ENCODE data around the gene STXBP6. TPM values are rescaled to one million over a fixed set of nuclear protein-coding genes. Genes with fewer than 3 reads are reported as not detected.

STXBP6 gene
- total RNA-seq, 1 experiment from 2014 or later = 5.3 TPM

- ChIA-PET CTCF (no interaction called here), POLR2A (ENCODE audit: low non-redundant PET) (no interaction called here)
- no TSS peak for BruUV-seq (replicated peaks)
- TF ChIP-seq EZH2 (IDR thresholded peaks at IDR 0.05; ENCODE audit: borderline replicate concordance, low read depth, low read length, poor library complexity, severe bottlenecking) (no peak), CTCF (conservative IDR thresholded peaks at IDR 0.05; ENCODE audit: low read depth, low read length) (no peak)
- no peak for DNase-seq (ENCODE audit: low spot score)
- H3K4me3 ChIP-seq (ENCODE audit: low read depth, low read length, poor library complexity, severe bottlenecking) = no peak overlapping the region
- no peaks in the 10 kb centered on the region for H3K9me3 ChIP-seq (ENCODE audit: low read depth, low read length, poor library complexity, severe bottlenecking)
- no peaks in the 10 kb centered on the region for H3K4me1 ChIP-seq (ENCODE audit: insufficient read depth, low read length, poor library complexity, severe bottlenecking)
- intact Hi-C loops (cut with micrococcal nuclease; ENCODE audit: unreplicated experiment) = no loop called here
- H3K27ac ChIP-seq (ENCODE audit: low read depth, low read length, poor library complexity, severe bottlenecking) = no peak overlapping the region
- no peaks in the 10 kb centered on the region for H3K27me3 ChIP-seq (replicated peaks; ENCODE audit: insufficient read depth, low read depth, low read length, poor library complexity)
- no peaks in the 10 kb centered on the region for H3K36me3 ChIP-seq (ENCODE audit: insufficient read depth, low read length, poor library complexity, severe bottlenecking)
Observed at GRCh38 chr14:24909523-24910302, 140.2 kb downstream of the STXBP6 start.

- no TSS peak for BruUV-seq (replicated peaks)
- Histone ChIP-seq H3K36me3 (ENCODE audit: insufficient read depth, low read length, poor library complexity, severe bottlenecking) (no peaks in the 10 kb centered on the region), H3K4me3 (ENCODE audit: low read depth, low read length, poor library complexity, severe bottlenecking) (no peak overlapping the region), H3K27ac (ENCODE audit: low read depth, low read length, poor library complexity, severe bottlenecking) (no peak overlapping the region), H3K4me1 (ENCODE audit: insufficient read depth, low read length, poor library complexity, severe bottlenecking) (no peaks in the 10 kb centered on the region), H3K9me3 (ENCODE audit: low read depth, low read length, poor library complexity, severe bottlenecking) (no peaks in the 10 kb centered on the region), H3K27me3 (replicated peaks; ENCODE audit: insufficient read depth, low read depth, low read length, poor library complexity) (no peaks in the 10 kb centered on the region)
- ChIA-PET POLR2A (ENCODE audit: low non-redundant PET) (no interaction called here), CTCF (no interaction called here)
- no peak for DNase-seq (ENCODE audit: low spot score)
- intact Hi-C loops (cut with micrococcal nuclease; ENCODE audit: unreplicated experiment) = no loop called here
- TF ChIP-seq EZH2 (IDR thresholded peaks at IDR 0.05; ENCODE audit: borderline replicate concordance, low read depth, low read length, poor library complexity, severe bottlenecking) = no peak
Observed at GRCh38 chr14:24908592-24909236, 141.2 kb downstream of the STXBP6 start.

GRCh38 chr14:24904533-24904932 is 145.4 kb downstream of the STXBP6 start:
- intact Hi-C loops (cut with micrococcal nuclease; ENCODE audit: unreplicated experiment) = no loop called here
- Histone ChIP-seq H3K4me1 (ENCODE audit: insufficient read depth, low read length, poor library complexity, severe bottlenecking) (no peaks in the 10 kb centered on the region), H3K4me3 (ENCODE audit: low read depth, low read length, poor library complexity, severe bottlenecking) (no peak overlapping the region), H3K27ac (ENCODE audit: low read depth, low read length, poor library complexity, severe bottlenecking) (no peak overlapping the region), H3K27me3 (replicated peaks; ENCODE audit: insufficient read depth, low read depth, low read length, poor library complexity) (no peaks in the 10 kb centered on the region), H3K36me3 (ENCODE audit: insufficient read depth, low read length, poor library complexity, severe bottlenecking) (no peaks in the 10 kb centered on the region), H3K9me3 (ENCODE audit: low read depth, low read length, poor library complexity, severe bottlenecking) (no peaks in the 10 kb centered on the region)
- CTCF ChIA-PET = no interaction called here
- no peak for TF ChIP-seq EZH2 (IDR thresholded peaks at IDR 0.05; ENCODE audit: borderline replicate concordance, low read depth, low read length, poor library complexity, severe bottlenecking)
- no peak for TF ChIP-seq CTCF (conservative IDR thresholded peaks at IDR 0.05; ENCODE audit: low read depth, low read length)
- BruUV-seq (replicated peaks) = no TSS peak
- DNase-seq (ENCODE audit: low spot score) = no peak
- POLR2A ChIA-PET (ENCODE audit: low non-redundant PET) = no interaction called here
